KMS-11 (cell line): ENCODE measurements around the gene TC2N.

Experiments
- H2AFZ ChIP-seq: fragments of 200-600 bp; sonication (generic); 2 replicates; pipeline ENCODE4 v1.6.1; 2016; ENCODE audit warnings: antibody characterized with exemption, mixed run types, low read depth
- H3K27ac ChIP-seq: fragments of 200-600 bp; sonication (generic); 2 replicates; pipeline ENCODE4 v1.6.1; 2016; ENCODE audit warnings: mild to moderate bottlenecking, mixed run types
- H3K27me3 ChIP-seq: fragments of 200-600 bp; sonication (generic); 2 replicates; pipeline ENCODE4 v1.6.1; 2017; ENCODE audit warnings: mild to moderate bottlenecking, low read depth, mixed run types, moderate library complexity; ENCODE audit not compliant: insufficient read depth
- H3K36me3 ChIP-seq: fragments of 200-600 bp; sonication (generic); 2 replicates; pipeline ENCODE4 v1.6.1; 2017; ENCODE audit warnings: mild to moderate bottlenecking, mixed run types; ENCODE audit not compliant: insufficient read depth
- H3K4me1 ChIP-seq: fragments of 200-600 bp; sonication (generic); 2 replicates; pipeline ENCODE4 v1.6.1; 2016; ENCODE audit warnings: mild to moderate bottlenecking, low read depth, mixed run types; ENCODE audit not compliant: poor library complexity, severe bottlenecking
- H3K4me2 ChIP-seq: fragments of 200-600 bp; sonication (generic); 2 replicates; pipeline ENCODE4 v1.7.0; 2016; ENCODE audit warnings: mild to moderate bottlenecking, mixed run types
- H3K4me3 ChIP-seq: fragments of 200-600 bp; sonication (generic); IDR thresholded peaks from 2 replicates; pipeline ENCODE4 v1.6.1; 2017; ENCODE audit warnings: low read depth, low read length, mixed read lengths; ENCODE audit not compliant: insufficient read depth
- H3K79me2 ChIP-seq: fragments of 200-600 bp; sonication (generic); 2 replicates; pipeline ENCODE4 v1.6.1; 2016; ENCODE audit warnings: low read depth, mixed run types; ENCODE audit not compliant: insufficient read depth
- H3K9ac ChIP-seq: fragments of 200-600 bp; sonication (generic); 2 replicates; pipeline ENCODE4 v1.6.1; 2016; ENCODE audit warnings: mild to moderate bottlenecking, mixed run types
- H4K20me1 ChIP-seq: fragments of 200-600 bp; sonication (generic); 2 replicates; pipeline ENCODE4 v1.6.1; 2016; ENCODE audit warnings: mild to moderate bottlenecking, mixed run types; ENCODE audit not compliant: insufficient read depth
- CTCF ChIP-seq: fragments of 200-600 bp; sonication (generic); conservative IDR thresholded peaks from 2 replicates; pipeline ENCODE4 v1.6.1; 2017; ENCODE audit warnings: low read depth, mild to moderate bottlenecking, antibody characterized with exemption, low read length, moderate library complexity, mixed read lengths

TC2N gene

GRCh38 chr14:91906374-91906773, 39.0 kb upstream of the TC2N start:
- H3K4me3 ChIP-seq: no peak overlapping the region
- no peaks in the 10 kb centered on the region for H4K20me1 ChIP-seq
- H3K4me2 ChIP-seq: no peak overlapping the region
- H3K4me1 ChIP-seq: no peaks in the 10 kb centered on the region
- TF ChIP-seq CTCF: no peak
- H3K27ac ChIP-seq: no peak overlapping the region
- H3K27me3 ChIP-seq: no peaks in the 10 kb centered on the region
- no peaks in the 10 kb centered on the region for H3K36me3 ChIP-seq
- H3K79me2 ChIP-seq: no peaks in the 10 kb centered on the region
- no peak overlapping the region for H3K9ac ChIP-seq
- no peak overlapping the region for H2AFZ ChIP-seq

GRCh38 chr14:91904956-91905645, 37.8 kb upstream of the TC2N start:
- Histone ChIP-seq H3K27ac (no peak overlapping the region), H3K9ac (no peak overlapping the region), H3K4me2 (no peak overlapping the region), H3K4me3 (no peak overlapping the region), H3K36me3 (no peaks in the 10 kb centered on the region), H2AFZ (no peak overlapping the region), H3K27me3 (no peaks in the 10 kb centered on the region), H3K4me1 (no peaks in the 10 kb centered on the region), H4K20me1 (no peaks in the 10 kb centered on the region), H3K79me2 (no peaks in the 10 kb centered on the region)
- TF ChIP-seq CTCF: no peak

GRCh38 chr14:91904483-91904882, 37.1 kb upstream of the TC2N start:
- no peak overlapping the region for H3K27ac ChIP-seq
- H3K79me2 ChIP-seq: no peaks in the 10 kb centered on the region
- no peaks in the 10 kb centered on the region for H3K36me3 ChIP-seq
- no peaks in the 10 kb centered on the region for H3K4me1 ChIP-seq
- H3K4me3 ChIP-seq: no peak overlapping the region
- H3K9ac ChIP-seq: no peak overlapping the region
- no peaks in the 10 kb centered on the region for H3K27me3 ChIP-seq
- H4K20me1 ChIP-seq: no peaks in the 10 kb centered on the region
- no peak overlapping the region for H3K4me2 ChIP-seq
- no peak for TF ChIP-seq CTCF
- no peak overlapping the region for H2AFZ ChIP-seq

- H3K4me3 ChIP-seq: no peak overlapping the region
- no peak overlapping the region for H3K27ac ChIP-seq
- no peaks in the 10 kb centered on the region for H3K79me2 ChIP-seq
- H3K4me2 ChIP-seq: no peak overlapping the region
- H3K9ac ChIP-seq: no peak overlapping the region
- no peak for TF ChIP-seq CTCF
- H3K27me3 ChIP-seq: no peaks in the 10 kb centered on the region
- H4K20me1 ChIP-seq: no peaks in the 10 kb centered on the region
- no peaks in the 10 kb centered on the region for H3K4me1 ChIP-seq
- H2AFZ ChIP-seq: no peak overlapping the region
- H3K36me3 ChIP-seq: no peaks in the 10 kb centered on the region
Measured at GRCh38 chr14:91903070-91903469, 35.7 kb upstream of the TC2N start.
